ENCODE measurements around the gene ZNF32.

- no peak for TF ChIP-seq CTCF (IDR thresholded peaks at IDR 0.05; ENCODE audit: insufficient read depth, low read depth, low read length)
- TF ChIP-seq EZH2 (IDR thresholded peaks at IDR 0.05; ENCODE audit: insufficient read depth, low read length): no peak
These were observed 42.1 kb downstream of the ZNF32 start, which contains the start of gene ZNF485 for GRCh38 chr10:43606323-43607198.

Measured in astrocyte (in vitro differentiated cells and primary cell).